Raji (cell line): ENCODE data around the gene GNAO1.

Experiments used
- POLR2A ChIP-seq: IDR thresholded peaks from 2 replicates; pipeline ENCODE4 v1.6.1; 2011; ENCODE audit warnings: low read depth, low read length, control low read depth; ENCODE audit not compliant: insufficient read depth

The GNAO1 gene

DNA sequence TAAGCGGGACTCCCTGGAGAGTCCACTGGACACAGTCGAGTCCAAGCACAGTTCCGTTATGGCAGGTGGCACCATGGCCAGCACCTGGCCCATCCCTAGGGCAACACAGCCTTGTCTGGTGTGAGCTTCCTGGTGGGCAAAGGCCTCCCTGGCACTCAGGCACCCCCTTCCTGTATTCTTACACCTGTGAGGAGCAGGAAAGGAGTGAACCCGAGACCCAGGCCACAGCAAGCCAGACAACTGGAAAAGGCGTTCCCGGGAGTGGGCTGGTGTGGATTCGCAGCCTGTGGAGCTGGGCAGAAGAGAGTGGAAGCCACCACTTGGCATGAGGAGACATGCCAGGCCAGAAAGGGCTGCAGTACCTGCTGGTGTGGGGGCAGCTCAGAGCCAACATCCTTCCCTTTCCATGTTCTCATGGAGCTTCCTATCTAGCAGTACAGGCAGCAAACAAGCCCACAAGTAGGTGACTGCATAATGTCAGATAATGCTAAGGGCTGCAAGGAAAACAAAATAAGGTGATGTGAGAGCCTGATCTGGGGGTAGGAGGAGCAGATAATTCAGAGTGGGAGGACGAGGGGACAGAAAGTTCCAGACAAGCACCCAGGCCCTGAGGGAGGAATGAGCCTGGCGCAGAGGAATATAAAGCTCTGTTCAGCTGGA, 87.0 kb downstream of the GNAO1 start:
- TF ChIP-seq POLR2A, result no peak

DNA sequence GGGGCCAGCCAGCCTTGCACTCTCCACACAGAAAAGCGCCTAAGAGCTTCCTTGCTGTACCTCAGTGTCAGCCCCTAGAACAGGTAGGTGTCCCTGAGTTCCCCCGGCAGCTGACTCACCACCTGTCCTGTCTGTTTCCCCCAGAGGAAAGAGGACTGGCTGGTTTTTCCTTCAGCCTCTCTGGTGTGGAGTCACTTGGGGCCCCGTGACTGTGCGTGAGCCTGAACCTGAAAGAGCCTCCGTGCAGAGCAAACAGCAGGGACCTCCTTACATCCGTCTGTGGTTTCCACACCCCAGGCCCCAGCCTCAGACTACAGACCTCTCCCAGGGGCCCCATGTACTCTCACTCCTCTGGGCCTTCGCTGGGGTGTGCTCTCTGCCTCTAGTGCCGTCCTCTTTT, 87.8 kb downstream of the GNAO1 start:
- TF ChIP-seq POLR2A, result no peak

DNA sequence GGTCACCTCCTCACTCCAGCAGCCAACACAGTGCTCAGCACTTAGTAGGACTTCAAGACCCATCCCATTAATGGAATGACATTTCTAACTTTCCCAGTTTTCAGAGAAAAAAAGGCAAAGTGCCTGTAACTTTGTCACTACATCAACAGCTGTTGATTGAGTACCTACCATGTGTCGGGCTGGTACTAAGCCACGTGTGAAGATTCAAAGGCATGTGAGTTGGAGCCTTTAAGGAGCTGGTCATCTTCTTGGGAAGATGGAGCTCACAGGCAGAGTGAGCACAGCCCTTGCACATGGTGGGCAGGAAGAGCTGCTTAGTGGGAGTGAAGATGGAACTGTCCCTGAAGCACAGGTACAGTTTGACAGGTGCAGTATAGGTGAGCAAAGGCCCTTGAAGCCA, 88.6 kb downstream of the GNAO1 start:
- TF ChIP-seq POLR2A, result no peak

DNA sequence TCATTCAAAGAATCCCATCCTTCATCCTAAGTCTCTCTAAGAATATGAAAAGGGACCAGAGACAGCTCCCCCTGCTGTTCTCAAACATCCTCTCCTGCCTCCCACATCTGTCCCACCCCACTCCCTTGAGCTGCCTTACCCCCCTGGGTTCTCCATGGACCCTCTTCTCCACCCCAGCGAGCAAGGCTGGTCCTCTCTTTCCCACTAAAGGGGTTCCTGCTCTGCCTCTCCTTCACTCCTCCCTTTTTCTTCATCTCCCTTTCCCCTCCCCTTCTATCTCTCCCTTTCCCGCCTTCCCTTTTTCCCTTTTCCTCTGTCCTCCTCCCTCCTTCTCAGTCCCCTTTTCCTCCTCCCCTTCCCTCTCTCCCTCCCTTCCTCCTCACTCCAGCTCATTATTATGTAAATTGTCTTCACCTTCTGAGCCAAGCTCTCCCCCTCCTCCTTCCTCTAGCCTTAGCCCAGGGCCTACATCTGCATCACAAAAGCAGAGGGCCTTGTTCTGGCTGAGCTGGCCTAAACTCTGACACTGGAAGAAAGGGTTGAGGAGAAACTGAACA, 90.0 kb downstream of the GNAO1 start:
- TF ChIP-seq POLR2A, result no peak

DNA sequence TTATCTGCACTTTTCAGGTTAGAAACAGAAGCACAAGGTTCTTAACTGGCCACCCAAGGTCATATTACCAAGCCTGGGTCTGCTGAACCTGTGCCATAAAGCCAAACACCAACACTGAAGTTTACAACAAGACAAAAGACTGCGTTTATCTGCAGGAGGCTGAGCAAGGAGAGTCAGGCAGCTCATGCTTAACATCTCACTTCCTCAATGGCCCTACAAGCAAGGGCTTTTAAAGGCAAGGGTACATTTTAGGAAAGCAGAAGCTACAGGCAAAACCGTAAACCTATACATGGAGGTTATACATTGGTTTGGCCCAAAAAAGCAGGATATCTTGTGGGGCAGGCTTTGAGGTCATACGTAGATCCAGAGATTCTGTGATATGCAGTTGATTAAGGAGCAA, 91.2 kb downstream of the GNAO1 start:
- no peak for TF ChIP-seq POLR2A

DNA sequence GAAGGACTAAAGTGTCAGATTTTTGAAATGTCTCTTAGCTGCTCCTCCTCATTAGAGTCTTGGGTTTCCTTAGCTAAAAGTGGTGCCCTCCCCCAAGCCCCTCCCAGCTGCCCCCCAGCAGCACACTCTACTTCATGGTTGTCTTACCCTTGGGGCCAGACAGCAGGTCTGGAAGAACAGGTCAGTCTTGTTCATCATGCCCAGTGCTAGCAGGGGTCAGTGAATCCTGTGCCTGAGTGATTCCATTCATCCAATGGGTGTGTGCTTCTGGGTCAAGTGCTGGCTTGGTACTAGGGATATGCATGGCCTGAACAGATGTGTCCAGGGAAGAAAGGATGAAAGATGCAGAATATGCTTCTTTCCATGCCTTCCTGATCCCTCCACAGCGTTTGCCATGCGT, 93.2 kb downstream of the GNAO1 start:
- TF ChIP-seq POLR2A, result no peak

DNA sequence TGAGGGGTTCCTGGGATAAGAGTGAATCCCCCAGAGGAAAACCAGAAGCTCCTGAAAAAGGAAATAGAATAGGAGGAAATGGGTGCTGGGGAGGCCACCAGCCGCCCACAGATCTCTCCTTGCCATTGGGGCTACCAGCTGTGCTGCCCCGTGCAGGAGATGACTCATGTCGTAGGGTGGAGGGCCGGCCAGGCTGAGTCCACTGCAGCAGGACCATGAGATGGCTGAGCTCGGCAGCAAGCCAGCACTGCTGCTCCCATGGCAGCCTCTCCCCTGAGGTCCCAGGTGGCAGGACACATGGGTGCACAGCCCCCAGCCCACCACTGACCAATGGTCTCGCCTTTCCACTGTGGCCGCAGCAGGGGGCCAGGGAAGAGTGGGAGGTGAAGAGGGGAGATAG, 95.5 kb downstream of the GNAO1 start:
- TF ChIP-seq POLR2A, result no peak

DNA sequence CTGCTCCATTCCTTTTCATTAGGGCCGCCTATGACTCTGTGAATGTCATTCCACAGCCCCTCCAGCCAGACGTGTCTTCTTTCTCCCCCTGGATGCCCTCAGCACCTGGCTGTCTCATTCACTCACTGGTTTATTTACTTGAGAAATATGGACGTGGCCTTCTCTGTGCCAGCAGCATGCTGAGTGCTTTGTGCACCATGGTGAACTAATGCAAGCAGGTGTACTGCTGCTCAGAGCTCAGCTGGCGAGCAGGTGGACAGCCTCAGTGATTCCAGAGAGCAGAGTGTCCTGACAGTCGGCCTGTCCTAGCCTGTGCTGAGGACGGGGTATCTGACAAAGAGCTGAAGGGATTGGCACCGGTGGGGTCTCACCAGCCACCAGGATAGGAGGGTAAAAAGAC, 96.7 kb downstream of the GNAO1 start:
- no peak for TF ChIP-seq POLR2A

DNA sequence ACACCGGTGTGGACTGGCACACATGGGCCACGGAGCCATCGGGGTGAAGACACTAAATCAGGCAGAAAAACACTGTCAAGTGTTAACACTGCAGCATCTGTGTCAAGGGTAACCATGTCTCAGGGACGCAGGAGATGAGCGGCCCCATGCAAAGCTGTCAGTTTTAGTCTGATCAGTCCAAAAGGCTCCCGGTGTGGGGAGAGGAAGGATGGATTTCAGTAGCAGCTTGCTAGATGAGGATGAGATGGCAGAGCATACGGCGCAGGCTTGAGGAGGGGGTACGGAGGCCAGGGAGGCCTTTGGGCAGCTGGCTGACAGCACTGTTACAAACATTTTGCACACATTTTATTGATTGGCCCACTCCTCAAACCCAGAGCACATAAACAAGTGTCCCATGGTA, 98.1 kb downstream of the GNAO1 start:
- TF ChIP-seq POLR2A, result no peak

DNA sequence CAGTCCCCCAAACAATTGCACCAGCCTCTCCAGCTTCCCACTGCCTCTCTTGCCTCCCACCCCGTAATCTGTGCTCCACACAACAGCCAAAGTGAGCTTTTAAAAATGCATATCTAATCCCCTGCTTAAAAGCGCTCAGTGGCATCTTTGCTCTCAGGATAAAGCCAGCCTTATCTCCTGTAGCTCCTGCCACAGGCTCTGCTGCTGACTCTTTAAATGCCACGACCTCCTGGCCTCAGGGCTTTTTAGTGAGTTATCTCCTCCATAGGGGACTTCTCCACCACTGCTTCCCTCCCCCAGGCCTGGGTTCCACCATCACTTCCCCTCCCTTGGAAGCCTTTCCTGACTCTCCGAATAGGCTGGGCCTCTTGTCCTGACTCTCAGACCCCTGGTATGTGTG, 98.6 kb downstream of the GNAO1 start:
- no peak for TF ChIP-seq POLR2A

DNA sequence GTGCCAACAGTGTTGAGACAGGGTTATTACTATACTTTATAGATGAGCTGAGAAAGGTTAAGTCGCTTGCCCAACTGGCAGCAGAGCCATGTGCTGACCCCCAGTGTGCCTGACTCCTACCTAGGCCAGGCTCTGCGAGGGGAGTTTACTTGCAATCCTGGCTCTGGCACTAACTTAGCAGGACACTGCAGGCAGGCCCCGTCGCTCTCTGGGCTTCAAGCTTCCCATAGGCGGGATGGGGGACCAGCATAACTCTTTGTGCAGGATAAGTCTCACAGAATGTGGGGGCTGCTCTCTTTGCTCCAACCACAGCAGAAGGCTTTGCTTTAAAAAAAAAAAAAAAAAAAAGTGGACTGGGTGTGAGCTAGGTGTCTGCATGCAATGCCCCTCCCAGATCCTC, 102.7 kb downstream of the GNAO1 start:
- no peak for TF ChIP-seq POLR2A

DNA sequence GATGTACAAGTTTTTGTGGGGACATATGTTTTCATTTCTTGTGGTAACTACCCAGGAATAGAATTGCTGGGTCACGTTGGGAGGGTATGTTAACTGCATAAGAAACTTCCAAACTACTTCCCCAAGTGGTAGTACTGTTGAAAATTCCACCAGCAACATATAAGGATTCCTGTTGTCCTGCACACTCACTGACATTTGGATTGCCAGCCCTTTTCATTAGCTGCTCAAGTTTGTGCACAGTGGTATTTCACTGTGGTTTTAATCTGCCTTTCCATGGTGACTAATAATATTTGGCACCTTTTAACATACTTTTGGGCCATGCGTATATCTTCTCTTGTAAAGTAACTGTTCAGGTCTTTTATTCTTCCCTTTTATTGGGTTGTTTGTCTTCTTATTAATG, 103.3 kb downstream of the GNAO1 start:
- TF ChIP-seq POLR2A, result no peak

DNA sequence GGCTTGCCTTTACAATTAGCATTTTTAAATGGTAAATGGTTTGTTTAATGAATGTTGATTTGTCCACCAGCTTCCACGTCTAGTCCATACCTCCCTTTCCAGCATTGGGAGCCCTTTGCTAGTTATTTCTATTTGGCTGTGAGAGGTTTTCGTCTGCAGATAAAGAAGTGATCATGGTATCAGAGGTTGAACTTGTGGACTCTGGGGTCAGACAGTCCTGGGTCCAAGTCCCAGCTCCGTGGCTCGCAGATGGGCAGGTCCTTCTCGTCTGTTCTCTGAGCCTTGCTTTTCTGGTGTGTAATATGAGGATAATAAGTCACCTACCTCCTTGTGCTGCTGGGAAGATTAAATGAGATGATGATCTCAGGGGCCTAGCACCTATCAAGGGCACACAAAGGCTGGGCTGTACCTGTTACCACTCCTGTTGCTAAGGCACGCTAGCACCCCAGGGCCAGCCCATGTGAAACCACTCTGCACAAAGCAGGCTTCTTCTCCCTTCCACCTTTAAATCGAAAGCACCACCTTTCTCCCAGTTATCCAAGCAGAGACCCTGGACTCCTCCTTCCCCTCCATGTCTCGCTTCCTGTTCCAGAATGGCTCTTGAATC, 103.9 kb downstream of the GNAO1 start:
- no peak for TF ChIP-seq POLR2A

DNA sequence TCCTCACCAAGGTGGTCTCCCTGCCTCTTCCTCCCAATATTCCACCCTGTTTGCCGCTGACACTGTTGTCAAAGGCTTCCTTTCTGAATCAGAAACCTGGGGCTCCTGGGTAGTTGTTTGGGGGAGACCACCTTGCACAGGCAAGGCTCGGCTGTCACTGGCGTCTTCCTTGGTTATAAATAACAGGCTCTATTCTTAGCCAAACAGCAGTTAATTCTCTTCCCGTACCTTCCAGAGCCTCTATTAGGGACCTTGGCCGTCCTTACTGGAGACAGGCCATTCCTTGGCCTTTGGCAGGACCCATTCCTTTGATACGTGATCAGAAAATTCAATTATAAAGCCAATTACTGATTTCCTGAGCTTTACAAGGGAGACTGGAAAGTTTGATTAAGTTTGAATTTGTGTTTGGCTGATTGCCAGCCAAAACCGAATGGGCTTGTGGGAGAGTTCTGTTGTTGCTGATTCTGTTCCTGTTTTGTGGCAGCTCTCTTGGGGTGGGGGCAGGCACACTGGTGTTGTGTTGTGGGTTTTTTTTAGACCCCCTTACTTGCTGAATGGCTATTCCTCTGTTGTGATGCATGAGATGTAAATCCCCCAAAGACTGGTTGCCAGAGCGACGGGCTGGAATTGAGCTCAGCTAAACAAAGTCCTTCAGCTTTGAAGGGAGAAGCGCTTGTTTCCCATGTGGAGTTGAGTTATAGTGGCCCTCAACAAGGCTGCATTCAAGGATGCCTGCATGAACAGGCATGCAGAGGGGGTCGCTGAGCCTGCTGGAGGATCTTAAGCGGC, 104.6 kb downstream of the GNAO1 start:
- TF ChIP-seq POLR2A, result no peak

DNA sequence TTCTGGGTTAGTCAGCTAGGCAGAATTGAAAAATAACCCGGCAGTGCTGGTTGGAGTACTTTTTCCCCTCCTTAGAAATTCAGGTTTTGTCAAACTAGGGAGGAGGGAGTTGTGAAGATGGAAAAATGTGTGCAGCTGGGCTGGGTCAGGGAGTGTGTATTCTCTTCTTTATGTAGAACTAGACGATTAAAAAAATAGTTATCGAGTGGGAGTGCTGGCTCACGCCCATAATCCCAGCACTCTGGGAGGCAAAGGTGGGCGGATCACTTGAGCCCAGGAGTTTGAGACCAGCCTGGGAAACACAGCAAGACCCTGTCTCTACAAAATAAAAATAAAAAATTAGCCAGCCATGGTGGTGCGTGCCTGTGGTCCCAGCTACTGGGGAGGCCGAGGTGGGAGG, 106.4 kb downstream of the GNAO1 start:
- TF ChIP-seq POLR2A, result no peak

DNA sequence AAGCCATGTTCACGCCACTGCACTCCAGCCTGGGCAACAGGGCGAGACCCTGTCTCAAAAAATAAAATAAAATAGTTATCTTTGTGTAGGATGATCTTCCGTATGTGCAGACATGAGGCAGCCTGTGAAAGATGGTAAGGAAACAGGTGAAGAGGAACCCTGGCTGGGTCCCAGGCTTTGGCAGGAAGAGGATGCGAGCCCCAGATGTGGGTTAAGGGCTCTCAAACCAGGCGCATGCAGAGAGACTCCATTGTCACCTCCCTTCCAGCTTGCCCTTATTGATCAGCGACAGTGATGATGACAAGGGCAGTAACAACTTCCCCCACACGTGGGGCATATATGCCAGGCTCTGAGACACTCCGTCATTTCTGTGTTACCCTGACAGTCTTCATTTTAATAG, 106.8 kb downstream of the GNAO1 start:
- no peak for TF ChIP-seq POLR2A
